Activated CD8-positive, alpha-beta T cell treated with anti-CD3 and anti-CD28 coated beads for 36 hours (primary cell): ENCODE results near the gene IFFO2. TPM values are rescaled to one million over a fixed set of nuclear protein-coding genes. Genes with fewer than 3 reads are reported as not detected.
A peak's percentile ranks its signal among the peaks of the same experiment; 100 is the strongest.

ENCODE experiments used
- ATAC-seq: fragments of 200-7000 bp; cut with Tn5 transposase; one replicate; pipeline ENCODE4 v1.10.0; 2021; ENCODE audit warnings: mild to moderate bottlenecking, moderate library complexity
- CTCF ChIA-PET: fragments of 350-600 bp; sonication (Branson Sonifier 250); formaldehyde crosslinking; loops from one replicate; lab custom pipeline; 2021; ENCODE audit warnings: antibody characterized with exemption; lab: Charles Lee
- POLR2A ChIA-PET: fragments of 350-600 bp; sonication (Branson Sonifier 250); formaldehyde crosslinking; loops from one replicate; lab custom pipeline; 2021; ENCODE audit warnings: antibody characterized with exemption; lab: Charles Lee
- DNase-seq: peaks from one replicate; pipeline ENCODE4 v3.0.0-alpha.2; 2020
- H3K27ac Mint-ChIP-seq: one replicate; pipeline ENCODE4 v1.8.0; 2021; ENCODE audit warnings: mild to moderate bottlenecking, mixed read lengths
- H3K27me3 Mint-ChIP-seq: one replicate; pipeline ENCODE4 v1.8.0; 2021; ENCODE audit warnings: mixed read lengths
- H3K36me3 Mint-ChIP-seq: one replicate; pipeline ENCODE4 v1.8.0; 2021; ENCODE audit warnings: low read depth, mixed read lengths
- H3K4me1 Mint-ChIP-seq: one replicate; pipeline ENCODE4 v1.8.0; 2021; ENCODE audit warnings: low read depth, mixed read lengths
- H3K4me3 Mint-ChIP-seq: one replicate; pipeline ENCODE4 v1.8.0; 2021; ENCODE audit warnings: mild to moderate bottlenecking, moderate library complexity, mixed read lengths
- H3K9me3 Mint-ChIP-seq: one replicate; pipeline ENCODE4 v1.8.0; 2021; ENCODE audit warnings: mixed read lengths
- intact Hi-C: fragments of 100-400 bp; cut with micrococcal nuclease; formaldehyde crosslinking; loops from one replicate; pipeline ENCODE4 v1.10.0; 2022
- total RNA-seq, 2 experiments: library from RNA; stranded (reverse); gene quantifications; one replicate each; pipeline ENCODE4 v1.2.3, GENCODE V29; 2021
- TF ChIP-seq, protein P1 (sequence below): fragments of 200-600 bp; IDR thresholded peaks from one replicate; pipeline ENCODE4 v1.8.0; 2022; ENCODE audit warnings: antibody characterized with exemption, mild to moderate bottlenecking

The IFFO2 gene
- total RNA-seq, 2 experiments from 2014 or later: 23.7 to 26.4 TPM

DNA sequence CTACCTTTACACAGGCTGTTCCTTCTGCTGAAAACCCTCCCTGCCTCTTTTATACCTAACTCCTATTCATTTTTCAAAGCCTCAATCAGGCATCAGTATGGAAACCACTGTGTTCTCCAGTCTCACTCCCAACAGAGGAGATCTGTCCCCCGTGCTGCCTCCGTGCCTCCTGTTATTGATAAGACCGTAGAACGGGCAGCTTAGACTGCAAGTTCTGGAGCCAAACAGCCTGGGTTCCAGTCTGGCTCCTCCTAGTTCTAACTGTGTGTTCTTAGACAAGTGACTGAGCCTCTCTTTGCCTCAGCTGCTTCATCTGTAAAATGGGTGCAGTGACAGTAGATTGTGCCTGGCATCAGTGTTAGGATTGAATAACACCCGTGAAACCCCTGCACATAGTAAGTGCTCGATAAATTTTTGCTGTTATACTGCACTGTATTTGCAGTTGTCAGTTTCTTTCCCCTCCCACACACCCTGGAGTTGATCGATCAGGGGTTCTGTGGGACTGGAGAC is 17.0 kb upstream of the IFFO2 start:
- Mint-ChIP-seq H3K4me3 (no peak overlapping the region), H3K4me1 (peaks cover 11% of the 10 kb centered on the region), H3K36me3 (no peaks in the 10 kb centered on the region), H3K27me3 (no peaks in the 10 kb centered on the region), H3K9me3 (no peaks in the 10 kb centered on the region), H3K27ac (no peak overlapping the region)
- ATAC-seq (no peak), DNase-seq (no peak)
- ChIA-PET POLR2A (interaction anchor here (1.1 to 2.6 kb wide), 2 partner anchors 13 to 46 kb away, joined by 3 to 7 read pairs; no protein-coding TSS in a partner anchor), CTCF (interaction anchor here (1.0 to 2.8 kb wide), 6 partner anchors 12 to 89 kb away, joined by 3 to 23 read pairs (median 6); no protein-coding TSS in a partner anchor)
- TF ChIP-seq, protein P1, sequence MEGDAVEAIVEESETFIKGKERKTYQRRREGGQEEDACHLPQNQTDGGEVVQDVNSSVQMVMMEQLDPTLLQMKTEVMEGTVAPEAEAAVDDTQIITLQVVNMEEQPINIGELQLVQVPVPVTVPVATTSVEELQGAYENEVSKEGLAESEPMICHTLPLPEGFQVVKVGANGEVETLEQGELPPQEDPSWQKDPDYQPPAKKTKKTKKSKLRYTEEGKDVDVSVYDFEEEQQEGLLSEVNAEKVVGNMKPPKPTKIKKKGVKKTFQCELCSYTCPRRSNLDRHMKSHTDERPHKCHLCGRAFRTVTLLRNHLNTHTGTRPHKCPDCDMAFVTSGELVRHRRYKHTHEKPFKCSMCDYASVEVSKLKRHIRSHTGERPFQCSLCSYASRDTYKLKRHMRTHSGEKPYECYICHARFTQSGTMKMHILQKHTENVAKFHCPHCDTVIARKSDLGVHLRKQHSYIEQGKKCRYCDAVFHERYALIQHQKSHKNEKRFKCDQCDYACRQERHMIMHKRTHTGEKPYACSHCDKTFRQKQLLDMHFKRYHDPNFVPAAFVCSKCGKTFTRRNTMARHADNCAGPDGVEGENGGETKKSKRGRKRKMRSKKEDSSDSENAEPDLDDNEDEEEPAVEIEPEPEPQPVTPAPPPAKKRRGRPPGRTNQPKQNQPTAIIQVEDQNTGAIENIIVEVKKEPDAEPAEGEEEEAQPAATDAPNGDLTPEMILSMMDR: no peak
- intact Hi-C loops: no loop called here

DNA sequence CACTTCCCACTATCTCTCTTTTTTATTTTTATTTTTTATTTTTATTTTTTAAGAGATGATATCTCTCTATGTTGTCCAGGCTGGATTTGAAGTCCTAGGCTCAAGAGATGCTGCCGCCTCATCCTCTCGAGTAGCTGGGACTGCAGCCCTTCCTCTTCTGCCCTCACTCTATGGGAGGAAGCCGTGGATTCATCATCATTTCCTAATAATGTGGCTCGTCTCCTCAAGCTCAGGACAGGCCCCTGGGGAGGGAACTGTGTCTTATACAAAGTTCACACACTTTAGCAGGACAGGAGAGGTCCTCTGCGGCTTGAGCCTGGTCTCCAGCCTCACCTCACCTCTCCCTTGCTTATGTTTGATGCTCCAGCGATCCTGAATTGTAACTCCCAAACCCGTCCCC is 16.5 kb upstream of the IFFO2 start:
- CTCF ChIA-PET: interaction anchor here (0.9 to 2.8 kb wide), 12 partner anchors 13 to 152 kb away, joined by 3 to 23 read pairs (median 4); partner anchors contain the start of gene ALDH4A1
- H3K9me3 Mint-ChIP-seq: no peaks in the 10 kb centered on the region
- H3K4me1 Mint-ChIP-seq: peaks cover 11% of the 10 kb centered on the region
- POLR2A ChIA-PET: interaction anchor here (1.1 to 2.6 kb wide), 2 partner anchors 12 to 46 kb away, joined by 3 to 7 read pairs; no protein-coding TSS in a partner anchor
- TF ChIP-seq, protein P1: no peak
- H3K36me3 Mint-ChIP-seq: no peaks in the 10 kb centered on the region
- H3K27me3 Mint-ChIP-seq: no peaks in the 10 kb centered on the region
- ATAC-seq: no peak
- DNase-seq: no peak
- H3K4me3 Mint-ChIP-seq: no peak overlapping the region
- no peak overlapping the region for H3K27ac Mint-ChIP-seq
- intact Hi-C loops: no loop called here

DNA sequence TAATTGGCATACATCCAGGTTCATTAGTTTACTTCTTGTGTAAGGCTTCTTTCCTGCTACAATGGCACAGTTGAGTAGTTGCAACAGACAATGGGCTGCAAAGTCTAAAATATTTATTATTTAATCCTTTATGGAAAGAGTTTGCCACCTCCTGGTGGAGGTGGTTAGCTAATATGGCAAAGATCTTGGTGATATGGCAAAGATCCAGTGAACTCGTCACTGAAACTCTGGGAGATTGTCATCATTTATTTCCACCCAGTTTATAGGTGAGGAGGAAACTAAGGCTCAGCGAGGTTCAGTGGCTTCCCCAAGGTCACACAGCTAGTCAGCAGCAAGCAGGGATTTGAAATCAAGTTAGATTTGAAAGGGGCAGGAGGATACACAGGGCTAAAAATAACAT is 16.1 kb upstream of the IFFO2 start:
- no peak overlapping the region for H3K27ac Mint-ChIP-seq
- TF ChIP-seq, protein P1: no peak
- no peaks in the 10 kb centered on the region for H3K36me3 Mint-ChIP-seq
- peak; percentile 55 for ATAC-seq
- intact Hi-C loops: no loop called here
- ChIA-PET POLR2A (interaction anchor here (1.1 to 2.6 kb wide), 2 partner anchors 12 to 45 kb away, joined by 3 to 7 read pairs; no protein-coding TSS in a partner anchor), CTCF (interaction anchor here (0.9 to 2.8 kb wide), 13 partner anchors 13 to 152 kb away, joined by 3 to 23 read pairs (median 4); partner anchors contain the start of gene ALDH4A1)
- no peak overlapping the region for H3K4me3 Mint-ChIP-seq
- peaks cover 11% of the 10 kb centered on the region for H3K4me1 Mint-ChIP-seq
- DNase-seq: peak; percentile 35
- H3K27me3 Mint-ChIP-seq: no peaks in the 10 kb centered on the region
- H3K9me3 Mint-ChIP-seq: no peaks in the 10 kb centered on the region

DNA sequence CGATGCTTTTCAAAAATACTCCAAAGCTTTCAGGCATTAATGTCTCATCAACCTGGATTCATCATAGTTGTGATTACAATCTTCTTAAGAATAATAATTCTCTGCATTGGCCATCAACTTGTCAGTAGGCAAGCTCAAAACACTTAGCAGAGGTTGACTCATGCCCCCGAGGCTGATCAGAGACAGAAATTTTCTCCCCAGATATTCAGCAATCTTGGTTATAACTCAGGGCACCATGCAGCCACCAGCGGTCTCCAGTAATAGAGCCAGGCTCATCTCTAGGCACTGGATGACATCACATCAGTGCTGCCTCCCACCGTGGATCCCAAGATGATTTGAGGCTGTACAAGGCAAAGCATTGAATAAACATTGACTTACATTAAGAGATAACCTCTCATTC is 14.3 kb upstream of the IFFO2 start:
- DNase-seq (no peak), ATAC-seq (no peak)
- no peak overlapping the region for H3K27ac Mint-ChIP-seq
- TF ChIP-seq, protein P1: no peak
- H3K9me3 Mint-ChIP-seq: no peaks in the 10 kb centered on the region
- intact Hi-C loops: no loop called here
- H3K4me1 Mint-ChIP-seq: peaks cover 17% of the 10 kb centered on the region
- H3K36me3 Mint-ChIP-seq: no peaks in the 10 kb centered on the region
- CTCF ChIA-PET: interaction anchor here (1.0 to 1.6 kb wide), 5 partner anchors 15 to 86 kb away, joined by 3 to 10 read pairs (median 4); no protein-coding TSS in a partner anchor
- no peaks in the 10 kb centered on the region for H3K27me3 Mint-ChIP-seq
- no peak overlapping the region for H3K4me3 Mint-ChIP-seq
- POLR2A ChIA-PET: interaction anchor here (1.3 to 2.0 kb wide), 4 partner anchors 13 to 68 kb away, joined by 3 to 5 read pairs (median 3); no protein-coding TSS in a partner anchor

DNA sequence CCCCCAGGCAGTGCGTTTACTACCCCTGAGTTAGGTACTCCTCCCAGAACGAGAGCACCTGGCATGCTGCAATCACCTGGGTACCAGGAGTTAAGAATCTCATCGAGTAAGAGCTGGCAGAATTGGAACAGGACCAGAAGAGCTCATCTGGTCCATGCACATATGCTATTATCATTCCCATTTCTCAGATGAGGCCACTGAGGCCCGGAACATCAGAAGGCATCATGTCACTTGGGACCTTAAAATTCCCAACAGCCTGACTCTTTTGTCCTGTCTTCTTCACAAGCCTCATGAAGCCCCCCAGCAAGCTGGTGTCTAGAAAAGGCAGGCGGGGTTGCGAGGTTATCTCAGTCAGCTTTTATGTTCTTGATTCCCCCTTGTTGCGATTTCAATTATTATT is 13.9 kb upstream of the IFFO2 start:
- Mint-ChIP-seq H3K4me3 (no peak overlapping the region), H3K27ac (no peak overlapping the region), H3K27me3 (no peaks in the 10 kb centered on the region), H3K9me3 (no peaks in the 10 kb centered on the region), H3K36me3 (no peaks in the 10 kb centered on the region), H3K4me1 (peaks cover 21% of the 10 kb centered on the region)
- DNase-seq (no peak), ATAC-seq (no peak)
- TF ChIP-seq, protein P1: no peak
- intact Hi-C loops: no loop called here
- POLR2A ChIA-PET: interaction anchor here (1.3 to 2.0 kb wide), 4 partner anchors 13 to 67 kb away, joined by 3 to 5 read pairs (median 3); no protein-coding TSS in a partner anchor
- CTCF ChIA-PET: interaction anchor here (1.0 to 1.7 kb wide), 6 partner anchors 13 to 86 kb away, joined by 3 to 10 read pairs (median 4); partner anchors contain the start of gene IFFO2
